GM12874 (cell line): Measurements from ENCODE around the gene STAC.

ENCODE experiments used
- TF ChIP-seq, protein P1 (sequence below): IDR thresholded peaks from 2 replicates; pipeline ENCODE4 v1.5.1; 2011; ENCODE audit warnings: low read depth, mild to moderate bottlenecking, control low read depth, low read length, moderate library complexity; ENCODE audit not compliant: insufficient read depth

Gene STAC

DNA sequence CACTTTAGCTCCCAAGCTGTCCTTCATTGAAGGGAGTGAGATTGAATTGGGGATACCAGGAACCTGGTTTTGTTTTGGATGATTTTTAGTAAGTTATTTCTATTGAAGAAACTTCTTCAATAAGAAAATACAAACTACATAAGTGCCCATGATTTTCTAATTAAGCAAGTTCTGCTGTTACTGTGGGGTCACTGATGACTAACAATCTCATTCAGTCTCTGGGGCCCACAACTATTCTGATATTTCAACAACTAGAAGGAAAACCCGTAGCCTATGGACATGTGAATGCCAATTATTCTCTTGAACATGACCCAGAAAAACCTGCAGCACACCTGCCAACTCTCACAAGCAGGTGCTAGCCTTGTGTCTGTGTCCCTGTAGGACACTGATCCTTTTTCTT lies 199.4 kb downstream of the STAC start:
- TF ChIP-seq, protein P1, sequence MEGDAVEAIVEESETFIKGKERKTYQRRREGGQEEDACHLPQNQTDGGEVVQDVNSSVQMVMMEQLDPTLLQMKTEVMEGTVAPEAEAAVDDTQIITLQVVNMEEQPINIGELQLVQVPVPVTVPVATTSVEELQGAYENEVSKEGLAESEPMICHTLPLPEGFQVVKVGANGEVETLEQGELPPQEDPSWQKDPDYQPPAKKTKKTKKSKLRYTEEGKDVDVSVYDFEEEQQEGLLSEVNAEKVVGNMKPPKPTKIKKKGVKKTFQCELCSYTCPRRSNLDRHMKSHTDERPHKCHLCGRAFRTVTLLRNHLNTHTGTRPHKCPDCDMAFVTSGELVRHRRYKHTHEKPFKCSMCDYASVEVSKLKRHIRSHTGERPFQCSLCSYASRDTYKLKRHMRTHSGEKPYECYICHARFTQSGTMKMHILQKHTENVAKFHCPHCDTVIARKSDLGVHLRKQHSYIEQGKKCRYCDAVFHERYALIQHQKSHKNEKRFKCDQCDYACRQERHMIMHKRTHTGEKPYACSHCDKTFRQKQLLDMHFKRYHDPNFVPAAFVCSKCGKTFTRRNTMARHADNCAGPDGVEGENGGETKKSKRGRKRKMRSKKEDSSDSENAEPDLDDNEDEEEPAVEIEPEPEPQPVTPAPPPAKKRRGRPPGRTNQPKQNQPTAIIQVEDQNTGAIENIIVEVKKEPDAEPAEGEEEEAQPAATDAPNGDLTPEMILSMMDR, result no peak

DNA sequence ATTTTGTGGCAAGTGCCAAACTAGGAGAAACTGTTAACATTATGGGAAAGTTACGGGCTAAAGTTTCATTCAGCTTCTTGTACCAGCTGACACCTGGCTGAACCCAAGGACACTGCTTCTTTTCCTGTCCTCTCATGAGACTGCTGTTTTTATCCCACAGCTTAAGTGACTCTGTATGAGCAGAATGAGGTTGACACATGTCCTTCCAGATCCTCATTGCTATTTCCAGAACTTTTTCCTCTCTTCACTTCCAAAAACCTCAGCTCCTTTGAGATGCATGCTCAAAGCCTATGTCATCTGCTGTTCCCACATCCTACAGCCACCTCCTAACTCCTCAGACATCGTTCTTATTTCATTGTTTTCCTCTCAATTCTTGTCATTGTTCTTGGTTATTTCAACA lies 200.4 kb downstream of the STAC start:
- TF ChIP-seq, protein P1, result no peak

DNA sequence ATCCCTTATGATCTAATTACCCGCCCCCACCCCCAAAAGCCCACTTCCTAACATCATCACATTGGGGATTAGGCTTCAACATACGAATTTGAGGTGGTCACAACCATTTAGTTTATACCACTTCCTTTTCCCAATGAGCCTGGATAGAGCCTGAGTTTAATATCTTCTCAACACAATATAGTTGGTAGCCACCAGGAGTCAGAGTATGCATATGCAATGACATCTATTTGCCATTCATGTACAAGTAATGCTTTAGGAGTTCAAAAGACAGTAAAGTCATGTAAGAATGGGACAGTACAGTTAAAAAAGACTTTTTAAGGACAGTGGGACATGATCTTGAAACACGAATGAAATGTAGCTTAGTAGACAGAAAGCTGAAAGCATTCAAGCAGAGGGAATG lies 211.7 kb downstream of the STAC start:
- TF ChIP-seq, protein P1, result no peak

DNA sequence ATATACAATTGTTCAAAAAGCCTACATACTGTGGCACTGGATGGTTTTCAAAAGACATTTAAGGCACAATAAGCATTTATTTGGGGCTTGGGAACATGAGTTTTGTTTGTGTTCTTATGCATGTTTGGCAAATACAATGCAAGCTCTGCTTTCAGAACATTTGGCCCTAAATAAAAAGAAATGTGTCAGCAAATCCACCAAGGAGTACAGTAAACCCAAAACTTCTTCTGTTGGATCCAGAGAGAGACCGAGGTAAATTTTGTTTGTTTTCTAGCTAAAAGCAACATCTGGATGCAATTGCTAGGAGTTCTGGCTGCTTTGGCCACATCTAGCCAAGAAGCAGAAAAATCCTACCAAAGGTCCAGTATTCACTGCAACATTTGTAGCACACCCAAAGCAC lies 215.2 kb downstream of the STAC start:
- TF ChIP-seq, protein P1, result no peak

DNA sequence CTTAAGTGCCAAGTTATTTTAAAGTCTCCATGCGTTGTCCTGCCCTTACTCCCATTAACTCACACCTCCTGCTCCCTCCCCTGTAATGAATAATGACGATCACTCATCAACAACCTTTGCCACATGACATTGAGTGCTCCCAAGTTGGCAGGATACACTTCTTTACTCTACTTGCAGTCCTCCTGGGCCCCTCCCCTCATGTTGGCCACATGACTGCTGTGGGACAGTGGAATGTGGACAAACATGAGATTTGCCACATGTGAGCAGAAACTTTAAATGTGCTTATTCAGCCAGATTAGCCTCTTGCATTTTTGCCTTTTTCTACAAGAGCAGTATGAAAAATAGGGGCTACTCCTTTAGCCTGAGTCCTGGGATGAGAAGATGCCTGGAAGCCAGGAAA lies 216.1 kb downstream of the STAC start:
- TF ChIP-seq, protein P1, result no peak

DNA sequence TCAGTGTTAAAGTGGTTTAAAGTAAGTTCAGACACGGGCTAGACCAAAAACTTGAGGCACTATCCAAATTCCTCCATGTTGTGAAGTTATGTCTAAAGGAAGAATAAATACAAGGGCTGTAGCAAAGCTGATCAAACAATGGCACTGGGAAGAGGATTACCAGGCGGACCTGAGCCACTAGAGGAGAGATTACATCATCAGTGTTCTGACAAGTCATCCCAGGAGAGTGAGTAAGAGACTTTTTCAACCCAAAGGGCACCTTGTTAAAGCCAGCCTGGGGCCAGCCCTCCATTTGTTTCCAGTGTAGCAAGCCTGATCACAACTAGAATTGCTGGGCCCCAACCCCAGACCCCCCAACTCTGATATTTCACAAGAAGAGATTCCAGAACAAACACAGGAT lies 217.1 kb downstream of the STAC start:
- TF ChIP-seq, protein P1, result no peak
